Bronchial epithelial cell (primary cell): ENCODE results near the gene ACTC1. TPM values are rescaled to one million over a fixed set of nuclear protein-coding genes. Genes with fewer than 3 reads are reported as not detected.

Experiments
- DNase-seq: peaks from one replicate; pipeline ENCODE4 v3.0.0-alpha.2; 2010; ENCODE audit warnings: low read depth
- FAIRE-seq: peaks from 2 replicates; lab custom pipeline; 2011; peaks lifted over from hg19 to GRCh38; lab: Jason Lieb, UNC
- H3K27me3 ChIP-seq: 2 replicates; pipeline ENCODE4 v1.5.1; 2011; ENCODE audit warnings: low read length; ENCODE audit not compliant: control insufficient read depth, insufficient read depth
- H3K36me3 ChIP-seq: 2 replicates; pipeline ENCODE4 v1.5.1; 2011; ENCODE audit warnings: low read length; ENCODE audit not compliant: control insufficient read depth, insufficient read depth
- H3K4me3 ChIP-seq: 2 replicates; pipeline ENCODE4 v1.5.1; 2011; ENCODE audit warnings: mild to moderate bottlenecking, low read depth, low read length, control low read depth
- CTCF ChIP-seq: IDR thresholded peaks from 2 replicates; pipeline ENCODE4 v1.5.1; 2011; ENCODE audit warnings: mild to moderate bottlenecking, moderate library complexity, low read length, control low read depth, inconsistent platforms; ENCODE audit not compliant: insufficient read depth, severe bottlenecking
- total RNA-seq: library from RNA; depleted of rRNA; stranded (reverse); fragments of >200 nt; gene quantifications from 2 replicates; pipeline ENCODE4 v1.2.1, GENCODE V29; 2014

The ACTC1 gene
- total RNA-seq, 1 donor from 2014 or later: not detected

GRCh38 chr15:34754171-34754601, 41.2 kb downstream of the ACTC1 start:
- H3K36me3 ChIP-seq: no peaks in the 10 kb centered on the region
- H3K27me3 ChIP-seq: peaks cover 29% of the 10 kb centered on the region
- no peak for TF ChIP-seq CTCF
- FAIRE-seq: no peak
- DNase-seq: no peak
- H3K4me3 ChIP-seq: no peak overlapping the region

- FAIRE-seq: peak; percentile 43
- DNase-seq: peak; percentile 38
These were observed 42.0 kb downstream of the ACTC1 start for GRCh38 chr15:34753236-34753894.

DNA sequence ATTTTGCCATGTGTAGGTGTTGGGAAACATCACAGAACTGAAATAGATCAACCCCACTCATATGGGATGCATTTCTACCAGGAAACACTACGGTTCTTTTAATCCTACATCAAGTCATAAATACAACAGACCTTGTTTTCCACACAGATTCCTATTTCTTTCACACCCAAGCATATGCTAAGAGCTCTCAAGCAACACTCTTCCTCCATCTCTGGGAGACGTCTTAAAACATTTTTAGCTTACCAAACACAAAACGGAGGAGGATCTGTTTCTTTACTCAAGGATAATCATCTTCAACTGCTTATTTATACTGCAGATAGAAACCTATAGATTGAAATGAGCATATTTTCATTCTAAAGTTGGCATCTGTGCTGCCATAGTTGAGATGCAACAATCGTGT, 45.7 kb downstream of the ACTC1 start:
- peaks cover 7% of the 10 kb centered on the region for H3K27me3 ChIP-seq
- H3K4me3 ChIP-seq: no peak overlapping the region
- no peak for DNase-seq
- TF ChIP-seq CTCF: no peak
- FAIRE-seq: no peak
- no peaks in the 10 kb centered on the region for H3K36me3 ChIP-seq

More at GRCh38 chr15:34753236-34753894, 42.0 kb downstream of the ACTC1 start:
- TF ChIP-seq CTCF: no peak
- peaks cover 26% of the 10 kb centered on the region for H3K27me3 ChIP-seq
- no peak overlapping the region for H3K4me3 ChIP-seq
- H3K36me3 ChIP-seq: no peaks in the 10 kb centered on the region

Other genes with a start within 250 kb of the ACTC1 start
- 31.2 and 48.7 TPM in 2 replicates for gene GOLGA8B, start 211.9 kb downstream of the ACTC1 start, total RNA-seq
- gene GJD2, start 40.6 kb downstream of the ACTC1 start, total RNA-seq: not detected in 2 replicates
- gene AQR, start 174.2 kb upstream of the ACTC1 start, total RNA-seq: 14.6 and 14.7 TPM in 2 replicates
- 59.0 and 76.2 TPM in 2 replicates for gene ZNF770, start 192.7 kb upstream of the ACTC1 start, total RNA-seq